ENCODE results near the gene PTPRN2.

PTPRN2 gene

DNA sequence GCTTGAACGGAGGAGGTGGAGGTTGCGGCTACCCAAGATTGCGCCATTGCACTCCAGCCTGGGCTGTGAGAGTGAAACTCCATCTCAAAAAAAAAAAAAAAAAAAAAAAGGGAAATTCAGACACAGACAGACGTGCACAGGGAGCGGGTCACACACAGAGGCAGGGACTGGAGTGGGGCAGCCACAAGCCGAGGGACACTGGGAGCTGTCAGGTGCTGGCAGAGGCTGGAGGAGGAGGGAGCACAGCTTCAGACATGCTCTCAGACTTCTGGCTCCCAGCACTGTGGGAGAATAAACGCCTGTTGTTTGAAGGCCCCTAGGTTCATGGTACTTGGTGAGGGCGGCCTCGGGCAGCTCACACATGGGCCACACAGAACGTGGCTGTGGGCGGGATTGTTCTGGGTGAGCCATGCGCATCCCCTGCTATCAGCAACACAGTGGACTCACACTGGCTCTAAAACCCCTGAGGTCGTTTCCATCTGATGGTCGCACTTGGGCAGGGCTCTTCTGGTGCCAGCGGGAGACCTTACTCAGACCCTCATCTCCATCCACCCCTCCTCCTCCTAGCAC, 874.9 kb downstream of the PTPRN2 start:
- CTCF ChIA-PET = no interaction called here
- DNase-seq (ENCODE audit: extremely low spot score) = no peak
- POLR2A ChIA-PET = no interaction called here
- TF ChIP-seq ARNT (IDR thresholded peaks at IDR 0.05) (no peak), HDGF (IDR thresholded peaks at IDR 0.05; ENCODE audit: borderline replicate concordance) (no peak), PKNOX1 (IDR thresholded peaks at IDR 0.05) (no peak), LEF1 (IDR thresholded peaks at IDR 0.05; ENCODE audit: borderline replicate concordance) (no peak), ELF4 (IDR thresholded peaks at IDR 0.05) (no peak)

DNA sequence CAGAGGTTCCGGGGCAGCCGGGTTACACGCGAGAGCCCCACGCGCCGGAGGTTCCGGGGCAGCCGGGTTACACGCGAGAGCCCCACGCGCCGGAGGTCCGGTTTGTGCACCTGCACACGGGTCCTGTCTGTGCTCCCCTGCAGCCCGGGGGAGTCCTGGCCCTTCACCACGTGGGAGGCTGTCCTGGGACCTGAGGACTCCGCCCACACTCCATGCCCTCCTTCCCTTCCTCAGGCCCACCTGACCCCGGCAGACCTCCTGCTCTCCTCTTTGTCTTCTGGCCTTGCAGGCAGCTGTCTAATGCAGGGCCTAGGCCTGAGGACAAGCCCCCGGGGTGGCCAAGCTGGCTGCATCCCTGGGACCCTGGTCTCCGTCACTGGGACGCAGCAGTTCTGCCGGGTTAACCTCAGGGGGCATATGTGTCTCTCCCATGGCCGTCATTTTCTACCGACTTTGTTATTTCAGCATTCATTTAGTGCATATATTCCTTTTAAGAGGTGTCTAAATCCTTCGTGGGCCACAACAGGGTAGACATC, 876.2 kb downstream of the PTPRN2 start:
- TF ChIP-seq ELF4 (IDR thresholded peaks at IDR 0.05) = no peak
- TF ChIP-seq NFRKB (IDR thresholded peaks at IDR 0.05) = no peak
- no peak for TF ChIP-seq ARNT (IDR thresholded peaks at IDR 0.05)
- TF ChIP-seq TARDBP (IDR thresholded peaks at IDR 0.05) = no peak
- TF ChIP-seq LEF1 (IDR thresholded peaks at IDR 0.05; ENCODE audit: borderline replicate concordance) = no peak
- no peak for TF ChIP-seq CTBP1 (IDR thresholded peaks at IDR 0.05; ENCODE audit: borderline replicate concordance)
- TF ChIP-seq FOXK2 (IDR thresholded peaks at IDR 0.05) = no peak
- no peak for TF ChIP-seq PKNOX1 (IDR thresholded peaks at IDR 0.05)
- no peak for TF ChIP-seq BHLHE40 (IDR thresholded peaks at IDR 0.05; ENCODE audit: borderline replicate concordance)
- no peak for TF ChIP-seq ZNF384 (IDR thresholded peaks at IDR 0.05)
- no peak for TF ChIP-seq SP1 (IDR thresholded peaks at IDR 0.05)
- TF ChIP-seq SUZ12 (IDR thresholded peaks at IDR 0.05) = no peak
- DNase-seq (ENCODE audit: extremely low spot score) = no peak
- ChIA-PET POLR2A (no interaction called here), CTCF (no interaction called here)

DNA sequence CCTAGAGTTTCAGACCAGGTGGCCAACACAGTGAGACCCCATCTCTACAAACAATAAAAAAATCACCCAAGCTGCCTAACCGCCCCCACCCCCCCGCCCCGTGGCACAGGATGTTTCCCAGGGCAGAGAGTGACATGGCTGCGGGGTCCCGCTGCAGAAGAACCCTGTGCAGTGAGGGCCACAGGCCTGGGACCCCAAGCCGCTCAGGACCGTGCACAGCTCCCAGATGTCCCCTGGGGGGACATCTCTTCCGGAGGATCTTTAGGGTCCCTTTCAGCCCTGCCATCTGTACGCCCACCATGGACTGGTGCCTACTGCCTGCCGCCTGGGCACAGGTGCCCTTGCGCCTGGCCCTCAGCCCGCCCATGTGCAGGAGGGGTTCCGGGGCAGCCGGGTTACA, 877.2 kb downstream of the PTPRN2 start:
- no peak for DNase-seq (ENCODE audit: extremely low spot score)
- CTCF ChIA-PET = no interaction called here
- TF ChIP-seq SP1 (IDR thresholded peaks at IDR 0.05) (no peak), FOXK2 (IDR thresholded peaks at IDR 0.05) (no peak), FOXA1 (IDR thresholded peaks at IDR 0.05) (no peak), HDGF (IDR thresholded peaks at IDR 0.05; ENCODE audit: borderline replicate concordance) (no peak), L3MBTL2 (conservative IDR thresholded peaks at IDR 0.05) (no peak), NFRKB (IDR thresholded peaks at IDR 0.05) (no peak), LEF1 (IDR thresholded peaks at IDR 0.05; ENCODE audit: borderline replicate concordance) (no peak), CTBP1 (IDR thresholded peaks at IDR 0.05; ENCODE audit: borderline replicate concordance) (no peak), TARDBP (IDR thresholded peaks at IDR 0.05) (no peak)
- POLR2A ChIA-PET = no interaction called here

GRCh38 chr7:157709531-157710251, 877.9 kb downstream of the PTPRN2 start:
- no peak for DNase-seq (ENCODE audit: extremely low spot score)
- ChIA-PET POLR2A (no interaction called here), CTCF (interaction anchor here (0.7 kb wide), 1 partner anchor 95 kb away, joined by 4 read pairs; no protein-coding TSS in a partner anchor)
- TF ChIP-seq ELF4 (IDR thresholded peaks at IDR 0.05) (no peak), NFRKB (IDR thresholded peaks at IDR 0.05) (no peak), PKNOX1 (IDR thresholded peaks at IDR 0.05) (no peak), BHLHE40 (IDR thresholded peaks at IDR 0.05; ENCODE audit: borderline replicate concordance) (no peak), ZNF384 (IDR thresholded peaks at IDR 0.05) (no peak)

DNA sequence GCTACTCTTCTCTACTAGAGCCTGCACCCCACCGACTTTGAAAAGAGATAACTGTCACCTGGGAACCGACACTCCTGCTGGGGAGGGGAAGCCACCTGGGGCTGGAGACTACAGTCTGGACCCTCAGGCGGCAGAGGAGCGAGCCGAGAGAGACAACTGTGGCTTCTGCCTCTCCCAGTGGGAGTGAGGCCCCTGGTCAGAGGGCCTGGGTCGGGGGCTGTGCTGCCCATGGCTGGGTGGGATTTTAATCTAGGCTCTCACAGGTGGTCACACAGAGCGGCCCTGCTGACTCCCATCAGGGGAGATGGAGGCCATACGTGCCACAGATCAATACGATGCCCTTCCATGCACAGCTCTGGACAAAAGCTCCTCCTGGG, 878.7 kb downstream of the PTPRN2 start:
- POLR2A ChIA-PET = no interaction called here
- DNase-seq (ENCODE audit: extremely low spot score) = no peak
- TF ChIP-seq ARNT (IDR thresholded peaks at IDR 0.05) = no peak
- TF ChIP-seq HDGF (IDR thresholded peaks at IDR 0.05; ENCODE audit: borderline replicate concordance) = no peak
- CTCF ChIA-PET = interaction anchor here (0.7 kb wide), 1 partner anchor 95 kb away, joined by 4 read pairs; no protein-coding TSS in a partner anchor

DNA sequence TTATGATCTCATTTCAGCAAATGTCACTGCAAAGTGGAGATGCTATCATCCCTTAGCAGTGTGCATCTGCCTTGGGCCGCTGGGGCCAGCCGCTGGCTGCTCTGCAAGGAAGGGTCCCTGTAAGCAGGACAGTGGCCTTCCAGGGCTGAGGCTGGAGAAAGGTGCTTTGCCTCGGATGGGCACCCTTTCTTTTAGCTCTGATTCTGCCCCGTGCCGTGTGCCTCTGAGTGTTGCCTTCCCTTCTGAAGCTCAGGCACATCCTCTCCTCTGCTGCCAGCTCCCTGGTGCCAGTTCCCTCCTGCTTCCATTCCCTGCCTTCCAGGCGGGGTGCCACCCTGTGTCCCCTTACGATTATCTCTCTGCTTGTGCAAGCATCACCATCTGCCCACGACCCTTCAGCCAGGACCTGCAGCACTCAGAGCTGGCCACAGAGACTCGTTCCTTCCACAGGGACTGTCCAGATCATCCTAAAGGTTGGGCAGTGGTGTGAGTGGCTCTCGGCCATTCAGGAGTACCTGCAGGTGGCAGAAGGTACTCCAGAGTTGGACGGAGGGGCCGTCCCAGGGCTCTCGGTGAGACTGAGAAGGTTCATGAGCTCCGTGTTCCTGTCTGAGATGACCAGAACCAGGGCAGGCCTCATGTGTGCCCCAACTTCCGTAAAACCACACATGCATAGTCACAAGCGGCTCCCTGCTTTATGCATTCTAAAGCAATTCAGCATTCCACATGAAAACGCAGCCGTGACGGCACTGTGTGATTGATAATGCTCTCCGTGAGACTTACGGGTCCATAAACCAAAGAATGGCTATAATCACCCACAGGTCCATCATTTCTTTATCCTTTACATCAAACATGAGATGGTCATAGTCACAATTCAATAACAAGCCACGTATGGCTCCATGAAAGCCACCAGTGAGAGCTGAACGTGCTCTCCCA, 879.4 kb downstream of the PTPRN2 start:
- DNase-seq (ENCODE audit: extremely low spot score) = no peak
- TF ChIP-seq ELF4 (IDR thresholded peaks at IDR 0.05) (no peak), BHLHE40 (IDR thresholded peaks at IDR 0.05; ENCODE audit: borderline replicate concordance) (no peak), SP1 (IDR thresholded peaks at IDR 0.05) (no peak), FOXM1 (IDR thresholded peaks at IDR 0.05; ENCODE audit: borderline replicate concordance) (no peak), ARNT (IDR thresholded peaks at IDR 0.05) (no peak), LEF1 (IDR thresholded peaks at IDR 0.05; ENCODE audit: borderline replicate concordance) (no peak), HDGF (IDR thresholded peaks at IDR 0.05; ENCODE audit: borderline replicate concordance) (no peak), PKNOX1 (IDR thresholded peaks at IDR 0.05) (no peak), L3MBTL2 (conservative IDR thresholded peaks at IDR 0.05) (no peak), SUZ12 (IDR thresholded peaks at IDR 0.05) (no peak)
- ChIA-PET POLR2A (no interaction called here), CTCF (no interaction called here)
